ENCODE data around the gene ISX. TPM values are rescaled to one million over a fixed set of nuclear protein-coding genes. Genes with fewer than 3 reads are reported as not detected.

ISX gene
- total RNA-seq, 1 experiment from 2014 or later = not detected

GRCh38 chr22:35113341-35113740 is 47.4 kb downstream of the ISX start:
- ChIA-PET POLR2A (no interaction called here), CTCF (interaction anchor here (1.1 kb wide), 1 partner anchor 37 kb away, joined by 3 read pairs; no protein-coding TSS in a partner anchor)
- no peak for DNase-seq (ENCODE audit: low spot score)
- ATAC-seq = no peak
- 0 out of 2 replicates have a peak, but pooled peaks cover 5% of the 10 kb centered on the region for H3K9me3 Mint-ChIP-seq
- no peak overlapping the region for H3K4me3 Mint-ChIP-seq
- H3K27ac Mint-ChIP-seq = no peak overlapping the region
- TF ChIP-seq ZNF281 (CRISPR knock-in tag; IDR thresholded peaks at IDR 0.05) = no peak
- TF ChIP-seq RORB (CRISPR knock-in tag; IDR thresholded peaks at IDR 0.05) = no peak
- no peak for TF ChIP-seq ATF2 (CRISPR knock-in tag; IDR thresholded peaks at IDR 0.05; ENCODE audit: borderline replicate concordance, low read depth)
- no peaks in the 10 kb centered on the region for H3K36me3 Mint-ChIP-seq
- H3K4me1 Mint-ChIP-seq = peaks cover 4% of the 10 kb centered on the region; the same call in 1 of the 2 replicates
- H3K27me3 Mint-ChIP-seq (ENCODE audit: low read depth) = no peaks in the 10 kb centered on the region; the same call in none of the 2 replicates

- ChIA-PET CTCF (interaction anchor here (0.8 to 1.5 kb wide), 3 partner anchors 36 to 117 kb away, joined by 3 to 4 read pairs (median 3); no protein-coding TSS in a partner anchor), POLR2A (no interaction called here)
- Mint-ChIP-seq H3K36me3 (no peaks in the 10 kb centered on the region), H3K27me3 (ENCODE audit: low read depth) (no peaks in the 10 kb centered on the region; the same call in none of the 2 replicates), H3K27ac (no peak overlapping the region), H3K4me3 (no peak overlapping the region), H3K9me3 (no peaks in the 10 kb centered on the region), H3K4me1 (peaks cover 4% of the 10 kb centered on the region; the same call in 1 of the 2 replicates)
- no peak for DNase-seq (ENCODE audit: low spot score)
- no peak for ATAC-seq
- TF ChIP-seq ESRRA (CRISPR knock-in tag; IDR thresholded peaks at IDR 0.05; ENCODE audit: borderline replicate concordance) = no peak
- no peak for TF ChIP-seq ATF3 (CRISPR knock-in tag; conservative IDR thresholded peaks at IDR 0.05)
- no peak for TF ChIP-seq USF2 (CRISPR knock-in tag; IDR thresholded peaks at IDR 0.05)
- no peak for TF ChIP-seq ZNF219 (CRISPR knock-in tag; IDR thresholded peaks at IDR 0.05; ENCODE audit: borderline replicate concordance)
- no peak for TF ChIP-seq ATF6 (CRISPR knock-in tag; IDR thresholded peaks at IDR 0.05)
- no peak for TF ChIP-seq FOXP4 (CRISPR knock-in tag; IDR thresholded peaks at IDR 0.05)
- no peak for TF ChIP-seq SOX15 (CRISPR knock-in tag; IDR thresholded peaks at IDR 0.05)
- no peak for TF ChIP-seq MLX (CRISPR knock-in tag; IDR thresholded peaks at IDR 0.05)
- no peak for TF ChIP-seq ZNF532 (CRISPR knock-in tag; IDR thresholded peaks at IDR 0.05; ENCODE audit: borderline replicate concordance)
- no peak for TF ChIP-seq NR3C1 (CRISPR knock-in tag; conservative IDR thresholded peaks at IDR 0.05; ENCODE audit: low read depth)
These were observed 48.4 kb downstream of the ISX start for GRCh38 chr22:35114131-35114980.

Measured in WTC11 (cell line).